HG03108 (cell line): Measurements from ENCODE around the gene P3H4.

Experiments used
- ATAC-seq: cut with Tn5 transposase; IDR thresholded peaks from one replicate; pipeline ENCODE4 v1.9.1; 2021; ENCODE audit warnings: moderate library complexity; ENCODE audit not compliant: unreplicated experiment

Gene P3H4

GRCh38 chr17:41822216-41823140, 10.7 kb upstream of the P3H4 start:
- ATAC-seq: no peak

- ATAC-seq: no peak
Measured at GRCh38 chr17:41821776-41822175, 10.0 kb upstream of the P3H4 start.

- no peak for ATAC-seq
Measured at GRCh38 chr17:41818024-41818423, 6.3 kb upstream of the P3H4 start.

GRCh38 chr17:41816637-41817320, 5.0 kb upstream of the P3H4 start:
- ATAC-seq: no peak

GRCh38 chr17:41814195-41814594, 2.4 kb upstream of the P3H4 start:
- no peak for ATAC-seq

GRCh38 chr17:41813699-41814124, 2.0 kb upstream of the P3H4 start:
- ATAC-seq: no peak

- ATAC-seq: no peak
Measured at GRCh38 chr17:41813152-41813680, 1.5 kb upstream of the P3H4 start.

- ATAC-seq: no peak
Measured at GRCh38 chr17:41812381-41813151, 817 bp upstream of the P3H4 start, which contains the start of gene FKBP10. TSS of gene FKBP10 (plus strand) at chr17:41813004. CDS start at chr17:41813035, 31 bp downstream.

- ATAC-seq: peak; percentile 8
Measured at GRCh38 chr17:41810659-41811548, 845 bp downstream of the P3H4 start.

- no peak for ATAC-seq
Measured at GRCh38 chr17:41806685-41807445, 4.9 kb downstream of the P3H4 start.

- no peak for ATAC-seq
Measured at GRCh38 chr17:41803049-41804020, 8.4 kb downstream of the P3H4 start.

GRCh38 chr17:41801374-41802271, 10.1 kb downstream of the P3H4 start:
- no peak for ATAC-seq

- ATAC-seq: no peak
Measured at GRCh38 chr17:41800601-41801373, 11.0 kb downstream of the P3H4 start.

GRCh38 chr17:41799366-41799765, 12.4 kb downstream of the P3H4 start:
- ATAC-seq: no peak

GRCh38 chr17:41797377-41797776, 14.4 kb downstream of the P3H4 start:
- no peak for ATAC-seq
